B cell (primary cell): ENCODE measurements around the gene HOMER2. TPM values are rescaled to one million over a fixed set of nuclear protein-coding genes. Genes with fewer than 3 reads are reported as not detected.

Experiments used
- ATAC-seq: fragments of 200-7000 bp; cut with Tn5 transposase; one replicate; pipeline ENCODE4 v1.10.0; 2021; ENCODE audit warnings: low read depth, mild to moderate bottlenecking, moderate number of reproducible peaks, moderate library complexity
- CTCF ChIA-PET: fragments of 350-600 bp; sonication (Branson Sonifier 250); formaldehyde crosslinking; loops from one replicate; lab custom pipeline; 2021; ENCODE audit warnings: antibody characterized with exemption, inconsistent platforms; lab: Charles Lee
- POLR2A ChIA-PET: fragments of 350-600 bp; sonication (Branson Sonifier 250); formaldehyde crosslinking; loops from one replicate; lab custom pipeline; 2021; ENCODE audit warnings: antibody characterized with exemption; lab: Charles Lee
- DNase-seq: peaks from one replicate; pipeline ENCODE4 v3.0.0; 2013
- H2AFZ ChIP-seq: 2 replicates; pipeline ENCODE4 v1.6.1; 2012; ENCODE audit warnings: mild to moderate bottlenecking, low read depth, low read length; ENCODE audit not compliant: insufficient read depth, poor library complexity, severe bottlenecking
- H3K27ac ChIP-seq, 2 donors: 1 replicate in 1 of 2; 2 replicates in 1 of 2; pipeline ENCODE4 v1.5.1; 2012 to 2013; ENCODE audit warnings: low read length in 2 of 2, mild to moderate bottlenecking in 2 of 2, moderate library complexity in 1 of 2
- H3K27me3 ChIP-seq, 4 experiments: fragments of 200-600 bp in 1 of 4; sonication (generic) in 1 of 4; replicated peaks in 1 of 4; 1 replicate in 2 of 4; 2 replicates in 2 of 4; pipeline versions ENCODE4 v1.6.1 to v1.7.0; 2013 to 2016; ENCODE audit warnings: low read length in 3 of 4, mild to moderate bottlenecking in 2 of 4, mixed read lengths in 1 of 4, moderate library complexity in 1 of 4; ENCODE audit not compliant: insufficient read depth in 4 of 4, control insufficient read depth in 3 of 4; ENCODE audit errors: control extremely low read depth in 1 of 4
- H3K36me3 ChIP-seq, 2 experiments: replicated peaks in 1 of 2; 1 replicate in 1 of 2; 2 replicates in 1 of 2; pipeline versions ENCODE4 v1.6.1 to v1.7.1; 2013; ENCODE audit warnings: low read length in 1 of 2; ENCODE audit not compliant: insufficient read depth in 2 of 2, control insufficient read depth in 1 of 2; ENCODE audit errors: control extremely low read depth in 1 of 2, extremely low read depth in 1 of 2
- H3K4me1 ChIP-seq, 2 donors: fragments of 200-600 bp in 1 of 2; sonication (generic) in 1 of 2; 1 replicate in 1 of 2; 2 replicates in 1 of 2; pipeline versions ENCODE4 v1.5.1 to v1.6.1; 2013 to 2017; ENCODE audit warnings: low read length in 2 of 2; ENCODE audit not compliant: control insufficient read depth in 2 of 2, insufficient read depth in 2 of 2
- H3K4me2 ChIP-seq: replicated peaks from 2 replicates; pipeline ENCODE3; 2012; ENCODE audit warnings: mild to moderate bottlenecking, low read depth, low read length; ENCODE audit not compliant: poor library complexity, severe bottlenecking
- H3K4me3 ChIP-seq, 5 experiments: fragments of 200-600 bp in 1 of 5; sonication (generic) in 1 of 5; 1 replicate in 3 of 5; 2 replicates in 2 of 5; pipeline versions ENCODE4 v1.5.1 to v1.7.0; 2011 to 2016; ENCODE audit warnings: low read length in 4 of 5, mild to moderate bottlenecking in 4 of 5, low read depth in 2 of 5, control low read depth in 1 of 5, moderate library complexity in 1 of 5; ENCODE audit not compliant: insufficient read depth in 1 of 5; ENCODE audit errors: control extremely low read depth in 1 of 5, extremely low read depth in 1 of 5
- H3K79me2 ChIP-seq: fragments of 200-600 bp; sonication (generic); one replicate; pipeline ENCODE4 v1.6.0; 2016; ENCODE audit warnings: low read length; ENCODE audit not compliant: control insufficient read depth, insufficient read depth
- H3K9ac ChIP-seq: fragments of 200-600 bp; sonication (generic); 2 replicates; pipeline ENCODE4 v1.6.1; 2017; ENCODE audit warnings: mild to moderate bottlenecking, low read length, moderate library complexity
- H3K9me3 ChIP-seq, 3 donors: one replicate each; pipeline versions ENCODE4 v1.6.1 to v1.7.1; 2013; ENCODE audit warnings: low read length in 2 of 3; ENCODE audit not compliant: control insufficient read depth in 2 of 3, insufficient read depth in 1 of 3; ENCODE audit errors: control extremely low read depth in 1 of 3
- H4K20me1 ChIP-seq: 2 replicates; pipeline ENCODE4 v1.6.0; 2012; ENCODE audit warnings: mild to moderate bottlenecking, low read length; ENCODE audit not compliant: insufficient read depth, control insufficient read depth, poor library complexity, severe bottlenecking
- H3K27ac Mint-ChIP-seq: one replicate; pipeline ENCODE4 v1.8.0; 2021; ENCODE audit warnings: mixed read lengths
- H3K27me3 Mint-ChIP-seq: one replicate; pipeline ENCODE4 v1.8.0; 2021; ENCODE audit warnings: mixed read lengths
- H3K4me1 Mint-ChIP-seq: one replicate; pipeline ENCODE4 v1.8.0; 2021; ENCODE audit warnings: mixed read lengths
- H3K4me3 Mint-ChIP-seq: one replicate; pipeline ENCODE4 v1.8.0; 2021; ENCODE audit warnings: mixed read lengths
- H3K9me3 Mint-ChIP-seq: one replicate; pipeline ENCODE4 v1.8.0; 2022; ENCODE audit warnings: mixed read lengths; ENCODE audit not compliant: insufficient read depth
- EZH2 ChIP-seq: IDR thresholded peaks from 2 replicates; pipeline ENCODE4 v1.6.1; 2012; ENCODE audit warnings: borderline replicate concordance, low read depth, mild to moderate bottlenecking, moderate library complexity, low read length; ENCODE audit not compliant: insufficient read depth, poor library complexity, severe bottlenecking
- WGBS: methylation state at CpG from one replicate; pipeline ENCODE4 v1.1.5; 2013; ENCODE audit warnings: missing lambda C conversion rate; ENCODE audit not compliant: insufficient coverage; 5-methylcytosine and 5-hydroxymethylcytosine counted together
- intact Hi-C: fragments of 100-400 bp; cut with micrococcal nuclease; formaldehyde crosslinking; loops from one replicate; pipeline ENCODE4 v1.10.0; 2022
- polyA plus RNA-seq: library from polyadenylated mRNA; depleted of rRNA; stranded (reverse); fragments of >200 nt; gene quantifications from 2 replicates; pipeline ENCODE4 v1.2.3, GENCODE V29; 2012
- total RNA-seq, 2 donors: library from RNA; stranded (reverse); fragments of 120-200 nt in 1 of 2; gene quantifications; 1 replicate in 1 of 2; 2 replicates in 1 of 2; pipeline versions ENCODE4 v1.2.3 to v1.2.4, GENCODE V29; 2013 to 2022
- TF ChIP-seq, protein P1 (sequence below): fragments of 200-600 bp; IDR thresholded peaks from one replicate; pipeline ENCODE4 v1.8.0; 2022; ENCODE audit warnings: antibody characterized with exemption, mild to moderate bottlenecking

Gene HOMER2
- total and polyA plus RNA-seq, 2 donors (not counting 1 experiment from before 2014, with no cell fraction given), result 5.7 to 19.5 TPM

DNA sequence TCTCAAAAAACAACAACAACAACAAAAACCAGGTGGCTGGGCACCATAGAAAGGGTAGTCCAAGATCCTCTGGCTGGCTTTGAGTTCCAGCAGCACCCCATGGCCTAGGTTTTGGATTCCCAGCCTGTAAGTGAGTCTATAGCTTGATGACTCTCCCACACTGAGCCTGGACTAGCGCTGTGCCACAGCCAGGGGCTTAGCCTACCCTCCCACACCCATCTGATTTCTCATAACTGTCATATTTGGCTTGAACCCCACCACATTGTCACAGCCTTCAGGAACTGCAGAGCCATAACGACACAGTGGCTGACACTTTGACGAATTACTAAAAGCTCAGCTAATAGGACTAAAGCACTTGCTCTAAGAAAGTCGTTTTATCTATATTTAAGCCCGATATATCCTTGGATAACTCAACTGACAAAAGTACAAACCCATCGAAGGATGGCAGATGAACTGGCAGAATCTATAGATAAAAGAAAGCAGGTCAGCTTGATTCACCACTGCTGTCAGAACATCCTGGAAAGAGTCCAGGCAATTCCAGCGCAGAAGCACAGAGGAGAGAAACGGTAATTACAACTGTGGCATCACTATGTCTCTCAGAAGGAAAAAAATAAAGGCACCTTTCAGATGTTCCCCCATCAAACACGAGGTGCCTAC is 62.1 kb downstream of the HOMER2 start:
- DNase-seq, result no peak
- Histone ChIP-seq H3K4me1 (no peaks in the 10 kb centered on the region), H3K27ac (no peak overlapping the region), H3K4me3 (no peak overlapping the region), H3K4me2 (no peak overlapping the region), H3K9me3 (no peaks in the 10 kb centered on the region), H2AFZ (no peak overlapping the region), H4K20me1 (no peaks in the 10 kb centered on the region), H3K79me2 (no peaks in the 10 kb centered on the region), H3K9ac (no peak overlapping the region), H3K27me3 (no peaks in the 10 kb centered on the region), H3K36me3 (no peaks in the 10 kb centered on the region)
- no peak overlapping the region for H3K4me3 Mint-ChIP-seq
- intact Hi-C loops, result no loop called here
- peaks cover 3% of the 10 kb centered on the region for H3K27me3 Mint-ChIP-seq
- H3K4me1 Mint-ChIP-seq, result no peaks in the 10 kb centered on the region
- no peak overlapping the region for H3K27ac Mint-ChIP-seq
- ATAC-seq, result no peak
- TF ChIP-seq, protein P1, sequence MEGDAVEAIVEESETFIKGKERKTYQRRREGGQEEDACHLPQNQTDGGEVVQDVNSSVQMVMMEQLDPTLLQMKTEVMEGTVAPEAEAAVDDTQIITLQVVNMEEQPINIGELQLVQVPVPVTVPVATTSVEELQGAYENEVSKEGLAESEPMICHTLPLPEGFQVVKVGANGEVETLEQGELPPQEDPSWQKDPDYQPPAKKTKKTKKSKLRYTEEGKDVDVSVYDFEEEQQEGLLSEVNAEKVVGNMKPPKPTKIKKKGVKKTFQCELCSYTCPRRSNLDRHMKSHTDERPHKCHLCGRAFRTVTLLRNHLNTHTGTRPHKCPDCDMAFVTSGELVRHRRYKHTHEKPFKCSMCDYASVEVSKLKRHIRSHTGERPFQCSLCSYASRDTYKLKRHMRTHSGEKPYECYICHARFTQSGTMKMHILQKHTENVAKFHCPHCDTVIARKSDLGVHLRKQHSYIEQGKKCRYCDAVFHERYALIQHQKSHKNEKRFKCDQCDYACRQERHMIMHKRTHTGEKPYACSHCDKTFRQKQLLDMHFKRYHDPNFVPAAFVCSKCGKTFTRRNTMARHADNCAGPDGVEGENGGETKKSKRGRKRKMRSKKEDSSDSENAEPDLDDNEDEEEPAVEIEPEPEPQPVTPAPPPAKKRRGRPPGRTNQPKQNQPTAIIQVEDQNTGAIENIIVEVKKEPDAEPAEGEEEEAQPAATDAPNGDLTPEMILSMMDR, result no peak
- no peak for TF ChIP-seq EZH2
- ChIA-PET CTCF (no interaction called here), POLR2A (no interaction called here)
- H3K9me3 Mint-ChIP-seq, result no peaks in the 10 kb centered on the region
- 82% methylated on average over 5 of the region's 9 CpGs for WGBS

DNA sequence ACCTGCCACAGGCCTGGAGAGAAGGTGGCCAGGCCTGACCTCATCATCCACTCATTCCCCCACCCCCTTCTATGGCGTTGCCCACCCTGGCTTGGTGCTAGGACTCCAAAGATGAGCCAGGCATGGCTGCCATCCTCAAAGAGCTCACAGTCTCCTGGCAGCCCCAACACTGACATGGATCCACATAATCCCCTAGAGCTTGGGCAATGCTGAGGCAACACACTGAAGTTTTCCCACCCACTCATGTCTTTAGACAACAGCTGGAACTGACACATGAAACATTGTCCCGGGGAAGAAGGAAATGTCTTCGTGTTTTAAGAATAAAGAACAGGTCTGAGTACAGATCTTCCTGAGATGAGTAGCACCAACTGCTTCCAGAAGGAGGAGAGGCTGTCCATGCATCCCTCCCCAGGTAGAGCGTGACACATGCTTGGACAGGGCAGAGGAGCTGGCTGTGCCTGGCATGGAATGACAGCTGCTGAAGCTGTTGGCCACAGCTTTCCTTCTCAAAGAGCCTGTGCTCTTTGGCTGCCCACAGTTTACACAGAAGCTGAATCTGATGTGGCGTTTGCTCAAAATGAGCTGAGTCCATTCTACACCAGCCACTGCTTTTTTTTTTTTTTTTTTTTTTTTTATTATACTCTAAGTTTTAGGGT is 70.1 kb downstream of the HOMER2 start:
- H2AFZ ChIP-seq, result no peak overlapping the region
- no peak for DNase-seq
- no peak for ATAC-seq
- H3K27me3 Mint-ChIP-seq, result no peaks in the 10 kb centered on the region
- no peaks in the 10 kb centered on the region for H3K36me3 ChIP-seq
- H4K20me1 ChIP-seq, result no peaks in the 10 kb centered on the region
- no peak overlapping the region for H3K4me2 ChIP-seq
- no peak overlapping the region for H3K4me3 ChIP-seq
- no peak for TF ChIP-seq EZH2
- TF ChIP-seq, protein P1, result no peak
- no peak overlapping the region for H3K27ac ChIP-seq
- no peak overlapping the region for H3K4me3 Mint-ChIP-seq
- no peak overlapping the region for H3K9ac ChIP-seq
- no peaks in the 10 kb centered on the region for H3K4me1 Mint-ChIP-seq
- CTCF ChIA-PET, result no interaction called here
- no peak overlapping the region for H3K27ac Mint-ChIP-seq
- H3K79me2 ChIP-seq, result no peaks in the 10 kb centered on the region
- 70% methylated on average over 4 of the region's 5 CpGs for WGBS
- no peaks in the 10 kb centered on the region for H3K27me3 ChIP-seq
- no peaks in the 10 kb centered on the region for H3K9me3 ChIP-seq
- intact Hi-C loops, result no loop called here
- no peaks in the 10 kb centered on the region for H3K9me3 Mint-ChIP-seq
- H3K4me1 ChIP-seq, result no peaks in the 10 kb centered on the region
- POLR2A ChIA-PET, result no interaction called here
